Sigmoid colon (tissue), 4 donors: ENCODE results near the gene FBP1.

ENCODE experiments used
- CTCF ChIP-seq, 4 experiments: fragments of 450-650 bp in 3 of 4; fragments of 200-600 bp in 1 of 4; IDR thresholded peaks; one replicate each; pipeline ENCODE4 v1.5.1; 2016 to 2019; ENCODE audit warnings: antibody characterized with exemption in 4 of 4, mild to moderate bottlenecking in 3 of 4, moderate library complexity in 2 of 4
- EP300 ChIP-seq, 4 donors: sonication (generic); formaldehyde crosslinking; IDR thresholded peaks; one replicate each; pipeline ENCODE4 v1.6.1; 2017; ENCODE audit warnings: antibody characterized with exemption in 4 of 4
- POLR2A ChIP-seq, 2 donors: fragments of 450-650 bp; IDR thresholded peaks; one replicate each; pipeline ENCODE4 v1.6.1; 2016; ENCODE audit warnings: antibody characterized with exemption in 2 of 2, mild to moderate bottlenecking in 2 of 2, moderate library complexity in 2 of 2
- POLR2AphosphoS5 ChIP-seq, 4 donors: sonication (generic); formaldehyde crosslinking; IDR thresholded peaks; one replicate each; pipeline ENCODE4 v1.6.1; 2017; ENCODE audit warnings: antibody characterized with exemption in 4 of 4

GRCh38 chr9:94627287-94627686 lies 12.0 kb downstream of the FBP1 start:
- TF ChIP-seq CTCF (IDR thresholded peaks at IDR 0.05): no peak
- no peak for TF ChIP-seq POLR2AphosphoS5 (IDR thresholded peaks at IDR 0.05)
- no peak for TF ChIP-seq POLR2A (IDR thresholded peaks at IDR 0.05)
- no peak for TF ChIP-seq EP300 (IDR thresholded peaks at IDR 0.05)
